ENCODE results near the gene CREB5.

Gene CREB5

GRCh38 chr7:28872226-28872625, 459.9 kb downstream of the CREB5 start:
- DNase-seq, result no peak

GRCh38 chr7:28873365-28873764, 461.0 kb downstream of the CREB5 start:
- no peak for DNase-seq

GRCh38 chr7:28874001-28874400, 461.7 kb downstream of the CREB5 start:
- DNase-seq, result no peak

Data from KG1 (cell line).